Chondrocyte (in vitro differentiated cells): ENCODE results near the gene WDFY3. TPM values are rescaled to one million over a fixed set of nuclear protein-coding genes. Genes with fewer than 3 reads are reported as not detected.

ENCODE experiments used
- DNase-seq: peaks from one replicate; pipeline ENCODE4 v3.0.0; 2021; ENCODE audit warnings: mixed read lengths, low spot score
- H3K27ac Mint-ChIP-seq: one replicate; pipeline ENCODE4 v1.8.0; 2021; ENCODE audit warnings: mild to moderate bottlenecking, moderate library complexity, mixed read lengths; ENCODE audit not compliant: unreplicated experiment
- H3K27me3 Mint-ChIP-seq: 2 replicates; pipeline ENCODE4 v1.8.0; 2021; ENCODE audit warnings: low read depth, mixed read lengths
- H3K36me3 Mint-ChIP-seq: 2 replicates; pipeline ENCODE4 v1.8.0; 2021; ENCODE audit warnings: low read depth, mixed read lengths
- H3K4me1 Mint-ChIP-seq: 2 replicates; pipeline ENCODE4 v1.8.0; 2021; ENCODE audit warnings: low read depth, mild to moderate bottlenecking, mixed read lengths
- H3K4me3 Mint-ChIP-seq: one replicate; pipeline ENCODE4 v1.8.0; 2021; ENCODE audit warnings: mild to moderate bottlenecking, moderate library complexity, mixed read lengths; ENCODE audit not compliant: unreplicated experiment
- H3K9me3 Mint-ChIP-seq: 2 replicates; pipeline ENCODE4 v1.8.0; 2021; ENCODE audit warnings: low read depth, mixed read lengths
- total RNA-seq: library from RNA; stranded (reverse); gene quantifications from 3 replicates; pipeline ENCODE4 v1.2.1, GENCODE V29; 2021
- TF ChIP-seq, protein P1 (sequence below): fragments of 200-600 bp; sonication (generic); IDR thresholded peaks from 2 replicates; pipeline ENCODE4 v1.5.0; 2021; ENCODE audit warnings: antibody characterized with exemption, mild to moderate bottlenecking, moderate library complexity

WDFY3 gene
- total RNA-seq, 1 donor from 2014 or later: 61.9 TPM

DNA sequence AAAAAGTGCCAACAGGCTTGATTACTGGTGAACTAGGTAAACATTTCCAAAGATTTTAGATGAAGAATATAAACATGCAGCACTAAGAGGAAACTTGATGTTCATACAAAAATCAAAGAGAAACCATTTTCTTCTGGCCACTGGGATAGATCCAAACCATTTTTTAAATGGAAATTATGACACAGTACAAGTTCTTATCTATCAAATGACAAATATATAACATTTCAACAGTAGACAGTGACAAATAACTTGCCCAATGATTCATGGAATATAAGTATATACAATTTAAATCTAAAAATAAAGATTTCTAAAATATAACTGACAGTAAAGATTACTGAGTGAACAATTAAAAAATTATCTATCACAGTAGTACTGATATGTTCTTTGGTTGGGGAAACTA is 232.5 kb downstream of the WDFY3 start:
- H3K4me3 Mint-ChIP-seq: no peak overlapping the region
- no peaks in the 10 kb centered on the region for H3K9me3 Mint-ChIP-seq
- TF ChIP-seq, protein P1, sequence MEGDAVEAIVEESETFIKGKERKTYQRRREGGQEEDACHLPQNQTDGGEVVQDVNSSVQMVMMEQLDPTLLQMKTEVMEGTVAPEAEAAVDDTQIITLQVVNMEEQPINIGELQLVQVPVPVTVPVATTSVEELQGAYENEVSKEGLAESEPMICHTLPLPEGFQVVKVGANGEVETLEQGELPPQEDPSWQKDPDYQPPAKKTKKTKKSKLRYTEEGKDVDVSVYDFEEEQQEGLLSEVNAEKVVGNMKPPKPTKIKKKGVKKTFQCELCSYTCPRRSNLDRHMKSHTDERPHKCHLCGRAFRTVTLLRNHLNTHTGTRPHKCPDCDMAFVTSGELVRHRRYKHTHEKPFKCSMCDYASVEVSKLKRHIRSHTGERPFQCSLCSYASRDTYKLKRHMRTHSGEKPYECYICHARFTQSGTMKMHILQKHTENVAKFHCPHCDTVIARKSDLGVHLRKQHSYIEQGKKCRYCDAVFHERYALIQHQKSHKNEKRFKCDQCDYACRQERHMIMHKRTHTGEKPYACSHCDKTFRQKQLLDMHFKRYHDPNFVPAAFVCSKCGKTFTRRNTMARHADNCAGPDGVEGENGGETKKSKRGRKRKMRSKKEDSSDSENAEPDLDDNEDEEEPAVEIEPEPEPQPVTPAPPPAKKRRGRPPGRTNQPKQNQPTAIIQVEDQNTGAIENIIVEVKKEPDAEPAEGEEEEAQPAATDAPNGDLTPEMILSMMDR: no peak
- H3K36me3 Mint-ChIP-seq: peaks cover 24% of the 10 kb centered on the region
- no peaks in the 10 kb centered on the region for H3K27me3 Mint-ChIP-seq
- H3K27ac Mint-ChIP-seq: no peak overlapping the region
- no peaks in the 10 kb centered on the region for H3K4me1 Mint-ChIP-seq
- no peak for DNase-seq

DNA sequence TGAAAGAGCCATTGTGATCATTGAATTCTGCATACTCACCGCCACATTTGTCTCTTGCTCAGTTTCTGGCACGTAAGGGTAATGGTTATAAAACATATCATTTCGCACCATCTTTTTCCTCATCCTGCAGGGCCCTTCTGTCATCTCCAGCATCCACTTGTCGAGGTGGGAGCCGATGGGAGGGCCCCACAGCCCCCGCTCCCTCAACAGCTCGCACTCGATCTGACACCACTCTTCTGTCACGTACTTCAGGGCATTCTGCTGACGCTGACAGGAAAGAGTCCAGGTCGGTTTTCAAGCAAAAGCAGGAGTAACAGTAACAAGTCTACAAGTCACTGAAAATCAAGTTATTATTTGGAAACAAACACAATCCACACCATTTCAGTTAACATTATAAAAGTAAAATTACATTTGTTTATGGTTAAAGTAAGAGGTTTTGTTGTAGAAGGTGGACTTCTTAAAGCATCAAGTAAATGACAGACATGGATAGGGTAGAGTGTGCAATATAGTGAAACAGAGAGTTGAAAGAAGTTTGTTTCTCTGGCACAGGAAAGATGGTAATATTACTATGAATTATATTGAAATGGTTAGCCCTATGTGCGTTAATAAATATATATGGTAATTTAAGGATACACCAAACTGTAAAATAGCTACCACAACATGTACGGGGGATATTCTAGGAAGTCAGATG is 233.0 kb downstream of the WDFY3 start:
- Mint-ChIP-seq H3K36me3 (peaks cover 19% of the 10 kb centered on the region), H3K27ac (no peak overlapping the region), H3K27me3 (no peaks in the 10 kb centered on the region), H3K4me3 (no peak overlapping the region), H3K9me3 (no peaks in the 10 kb centered on the region), H3K4me1 (no peaks in the 10 kb centered on the region)
- TF ChIP-seq, protein P1: no peak
- no peak for DNase-seq

DNA sequence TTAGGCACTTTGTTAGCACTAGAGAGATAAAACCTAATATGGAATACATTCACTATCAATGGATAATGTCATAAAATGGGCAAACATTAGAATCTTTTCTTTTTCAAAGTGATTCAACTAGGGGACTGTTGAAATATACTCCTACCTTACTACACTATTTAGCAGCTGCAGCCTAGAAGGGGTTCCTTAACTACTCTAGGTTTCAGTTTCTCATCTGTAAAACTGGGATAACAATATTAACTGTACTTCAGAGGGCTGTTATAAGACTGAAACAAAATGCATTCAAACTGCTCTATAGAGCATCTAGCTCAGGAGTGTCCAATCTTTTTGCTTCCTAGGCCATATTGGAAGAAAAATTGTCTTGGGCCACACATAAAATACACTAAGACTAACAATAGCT is 236.1 kb downstream of the WDFY3 start:
- Mint-ChIP-seq H3K9me3 (no peaks in the 10 kb centered on the region), H3K4me1 (peaks cover 5% of the 10 kb centered on the region), H3K36me3 (peaks cover 11% of the 10 kb centered on the region), H3K4me3 (no peak overlapping the region), H3K27me3 (no peaks in the 10 kb centered on the region), H3K27ac (no peak overlapping the region)
- no peak for DNase-seq
- TF ChIP-seq, protein P1: no peak

DNA sequence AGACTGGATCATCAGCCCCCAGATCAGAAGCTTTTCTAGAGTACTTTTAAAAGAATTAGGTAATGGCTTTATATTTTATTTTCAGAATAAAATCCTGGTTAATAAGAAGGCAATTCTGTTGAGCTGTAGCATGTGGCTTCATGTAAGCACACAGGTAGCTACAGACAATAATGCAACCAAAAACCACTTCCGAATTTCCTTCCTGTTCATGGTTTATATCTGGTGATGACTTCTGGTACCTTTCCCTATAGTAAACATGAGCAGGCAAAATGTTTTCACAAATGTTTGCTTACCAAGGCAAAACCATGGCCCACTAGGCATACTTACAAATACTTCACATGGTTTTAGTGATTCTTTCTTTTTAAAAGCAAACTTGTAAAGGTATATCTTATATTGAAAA is 239.0 kb downstream of the WDFY3 start:
- H3K27ac Mint-ChIP-seq: no peak overlapping the region
- no peak for DNase-seq
- no peak overlapping the region for H3K4me3 Mint-ChIP-seq
- H3K27me3 Mint-ChIP-seq: no peaks in the 10 kb centered on the region
- TF ChIP-seq, protein P1: no peak
- peaks cover 5% of the 10 kb centered on the region for H3K4me1 Mint-ChIP-seq
- H3K36me3 Mint-ChIP-seq: peaks cover 16% of the 10 kb centered on the region
- H3K9me3 Mint-ChIP-seq: no peaks in the 10 kb centered on the region

DNA sequence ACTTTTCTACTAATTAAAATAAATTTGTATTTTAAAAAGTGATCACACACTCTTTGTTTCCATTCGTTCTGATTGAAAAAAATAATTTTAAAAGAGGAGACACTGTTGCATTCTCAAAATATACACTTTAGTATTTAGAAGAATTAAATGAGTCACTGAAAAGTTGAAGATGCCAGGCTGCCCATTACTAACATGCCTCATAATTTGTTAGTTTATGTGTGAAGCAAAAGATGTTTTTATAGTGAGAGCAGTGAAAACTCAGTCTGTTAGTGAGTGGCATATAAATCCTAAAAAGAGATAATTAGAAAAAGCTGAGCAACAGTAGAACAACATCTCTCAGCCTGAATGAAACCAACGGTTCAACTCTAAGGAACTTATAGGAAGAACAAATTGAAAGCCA is 240.1 kb downstream of the WDFY3 start:
- Mint-ChIP-seq H3K27ac (no peak overlapping the region), H3K9me3 (no peaks in the 10 kb centered on the region), H3K36me3 (peaks cover 15% of the 10 kb centered on the region), H3K27me3 (no peaks in the 10 kb centered on the region), H3K4me1 (peaks cover 5% of the 10 kb centered on the region), H3K4me3 (no peak overlapping the region)
- TF ChIP-seq, protein P1: no peak
- no peak for DNase-seq
